HepG2 (cell line): ENCODE data around the gene CHCHD6. TPM values are rescaled to one million over a fixed set of nuclear protein-coding genes. Genes with fewer than 3 reads are reported as not detected.

ENCODE experiments used
- ATAC-seq: fragments of 200-7000 bp; cut with Tn5 transposase; 3 replicates; pipeline ENCODE4 v1.9.1; 2020; ENCODE audit warnings: mild to moderate bottlenecking, moderate library complexity
- BruUV-seq: library from RNA; stranded (reverse); fragments of 400-500 nt; replicated peaks from 2 replicates; lab custom pipeline; 2021; lab: Mats Ljungman, UMichigan
- CTCF ChIA-PET: fragments of 300-600 bp; formaldehyde crosslinking; extraction: SDS; loops from one replicate; lab custom pipeline; 2021; ENCODE audit warnings: low total read pairs, inconsistent platforms, low intra/inter-chr PET ratio; lab: Yijun Ruan, JAX
- POLR2A ChIA-PET: fragments of 350-600 bp; sonication (Branson Sonifier 250); formaldehyde crosslinking; loops from one replicate; lab custom pipeline; 2020; ENCODE audit warnings: antibody characterized with exemption, inconsistent platforms; lab: Yijun Ruan, JAX
- DNase-seq: peaks from one replicate; pipeline ENCODE4 v3.0.0-alpha.2; 2015; ENCODE audit warnings: low spot score
- FAIRE-seq: peaks from 3 replicates; lab custom pipeline; 2011; peaks lifted over from hg19 to GRCh38; lab: Jason Lieb, UNC
- H2AFZ ChIP-seq: one replicate; pipeline ENCODE4 v1.6.1; 2011; ENCODE audit warnings: low read length, inconsistent platforms
- H3K27ac ChIP-seq: fragments of 300-600 bp; 3 replicates; pipeline ENCODE4 v1.8.0; 2011; ENCODE audit warnings: mixed run types, mild to moderate bottlenecking, mixed read lengths, low read length, inconsistent platforms; ENCODE audit not compliant: insufficient read depth; ENCODE audit errors: extremely low read length
- H3K27me3 ChIP-seq, 2 experiments: fragments of 200-600 bp in 1 of 2; 2 replicates in 1 of 2; 3 replicates in 1 of 2; pipeline versions ENCODE4 v1.6.0 to v1.8.0; 2011; ENCODE audit warnings: low read length in 2 of 2, mild to moderate bottlenecking in 2 of 2, moderate library complexity in 2 of 2, inconsistent platforms in 1 of 2; ENCODE audit not compliant: insufficient read depth in 2 of 2, control insufficient read depth in 1 of 2
- H3K36me3 ChIP-seq, 2 experiments: fragments of 200-600 bp in 1 of 2; replicated peaks in 1 of 2; 2 replicates in 1 of 2; 3 replicates in 1 of 2; pipeline versions ENCODE4 v1.5.1 to v1.8.0; 2011; ENCODE audit warnings: low read length in 2 of 2, inconsistent platforms in 1 of 2; ENCODE audit not compliant: insufficient read depth in 2 of 2, control insufficient read depth in 1 of 2
- H3K4me1 ChIP-seq: 2 replicates; pipeline ENCODE4 v1.5.1; 2012; ENCODE audit warnings: low read length, inconsistent platforms; ENCODE audit not compliant: insufficient read depth
- H3K4me2 ChIP-seq: 2 replicates; pipeline ENCODE4 v1.6.0; 2011; ENCODE audit warnings: low read depth, low read length, inconsistent platforms
- H3K4me3 ChIP-seq, 3 experiments: fragments of 200-600 bp in 1 of 3; sonication (generic), shearing (Covaris generic) in 1 of 3; replicated peaks in 1 of 3; 2 replicates each; pipeline ENCODE4 v1.5.1; 2011 to 2016; ENCODE audit warnings: low read length in 3 of 3, inconsistent platforms in 2 of 3, low read depth in 2 of 3, mild to moderate bottlenecking in 2 of 3, control low read depth in 1 of 3, mixed read lengths in 1 of 3; ENCODE audit not compliant: insufficient read depth in 1 of 3
- H3K79me2 ChIP-seq: one replicate; pipeline ENCODE4 v1.6.1; 2011; ENCODE audit warnings: low read length, inconsistent platforms; ENCODE audit not compliant: insufficient read depth
- H3K9ac ChIP-seq: 2 replicates; pipeline ENCODE4 v1.6.0; 2011; ENCODE audit warnings: mild to moderate bottlenecking, low read depth, low read length, inconsistent platforms; ENCODE audit not compliant: insufficient read depth
- H3K9me3 ChIP-seq: 2 replicates; pipeline ENCODE4 v1.5.1; 2012; ENCODE audit warnings: mild to moderate bottlenecking, low read length
- H4K20me1 ChIP-seq: 2 replicates; pipeline ENCODE4 v1.6.0; 2011; ENCODE audit warnings: inconsistent platforms, mild to moderate bottlenecking, low read length, moderate library complexity; ENCODE audit not compliant: insufficient read depth
- ARHGAP35 ChIP-seq: sonication (generic); formaldehyde crosslinking; IDR thresholded peaks from 2 replicates; pipeline ENCODE4 v1.9.0; 2022; ENCODE audit warnings: mild to moderate bottlenecking, inconsistent platforms, moderate library complexity, missing genetic modification reagents, borderline replicate concordance
- EEA1 ChIP-seq: sonication (generic); formaldehyde crosslinking; IDR thresholded peaks from 2 replicates; pipeline ENCODE4 v1.5.1; 2020; ENCODE audit warnings: mild to moderate bottlenecking, missing genetic modification reagents, borderline replicate concordance
- ETV5 ChIP-seq: IDR thresholded peaks from 2 replicates; pipeline ENCODE4 v1.6.1; 2018; ENCODE audit warnings: missing biosample characterization, missing genetic modification reagents, inconsistent platforms, borderline replicate concordance
- MXI1 ChIP-seq: IDR thresholded peaks from 3 replicates; pipeline ENCODE4 v1.6.1; 2012; ENCODE audit warnings: low read depth, low read length, inconsistent platforms, borderline replicate concordance
- NR2F2 ChIP-seq: IDR thresholded peaks from 2 replicates; pipeline ENCODE4 v1.6.1; 2012; ENCODE audit warnings: low read depth, inconsistent platforms, borderline replicate concordance
- NR3C1 ChIP-seq: sonication (generic); formaldehyde crosslinking; IDR thresholded peaks from 2 replicates; pipeline ENCODE4 v1.4.0; 2020; ENCODE audit warnings: missing genetic modification reagents
- PCBP1 ChIP-seq: fragments of 200-400 bp; formaldehyde crosslinking; IDR thresholded peaks from 2 replicates; pipeline ENCODE4 v1.6.1; 2017; ENCODE audit warnings: mild to moderate bottlenecking, low read depth, low read length, borderline replicate concordance
- RBM39 ChIP-seq: fragments of 200-400 bp; formaldehyde crosslinking; IDR thresholded peaks from one replicate; pipeline ENCODE4 v1.6.1; 2018; ENCODE audit warnings: antibody characterized with exemption, mild to moderate bottlenecking, low read depth, low read length; ENCODE audit not compliant: poor library complexity, severe bottlenecking
- YY1 ChIP-seq: IDR thresholded peaks from 2 replicates; pipeline ENCODE4 v1.6.1; 2011; ENCODE audit warnings: low read length, low read depth, moderate library complexity, mild to moderate bottlenecking; ENCODE audit not compliant: insufficient read depth, insufficient replicate concordance
- ZNF709 ChIP-seq: sonication (generic); formaldehyde crosslinking; IDR thresholded peaks from 2 replicates; pipeline ENCODE4 v1.5.0; 2020; ENCODE audit warnings: mild to moderate bottlenecking, missing genetic modification reagents
- ZNF780A ChIP-seq: sonication (generic); formaldehyde crosslinking; IDR thresholded peaks from 2 replicates; pipeline ENCODE4 v1.8.0; 2022; ENCODE audit warnings: mild to moderate bottlenecking, missing genetic modification reagents, moderate library complexity
- ZZZ3 ChIP-seq: sonication (generic); formaldehyde crosslinking; IDR thresholded peaks from 2 replicates; pipeline ENCODE4 v1.4.0; 2020; ENCODE audit warnings: missing genetic modification reagents, mild to moderate bottlenecking, borderline replicate concordance
- WGBS: methylation state at CpG from one replicate; pipeline ENCODE4 v1.1.6; 2017; ENCODE audit warnings: low lambda C conversion rate; 5-methylcytosine and 5-hydroxymethylcytosine counted together
- in situ Hi-C: cut with HindIII; loops from 2 replicates; pipeline ENCODE4 v1.10.0; 2017; ENCODE audit warnings: low pct_unique_long_range_greater_than_20kb; ENCODE audit not compliant: extremely low pct_ligation_motif_present
- intact Hi-C: fragments of 100-400 bp; cut with micrococcal nuclease; formaldehyde crosslinking; loops from one replicate; pipeline ENCODE4 v1.10.0; 2022; ENCODE audit not compliant: unreplicated experiment
- polyA plus RNA-seq, 8 experiments: library from polyadenylated mRNA; depleted of rRNA in 3 of 8; stranded (reverse) in 7 of 8; unstranded in 1 of 8; fragments of >200 nt; fragmentation: Illumina TruSeq in 4 of 8; extraction: Trizol in 4 of 8; gene quantifications; 2 replicates each; pipeline versions ENCODE4 v1.2.1 to v1.2.3, GENCODE V29; 2011 to 2016; ENCODE audit warnings: low read depth in 4 of 8, missing spikeins in 1 of 8, mixed read lengths in 1 of 8; ENCODE audit not compliant: insufficient read depth in 1 of 8
- total RNA-seq, 5 experiments: library from RNA; depleted of rRNA; stranded (reverse); fragments of >200 nt; fragmentation: Illumina TruSeq; extraction: Trizol; gene quantifications; 2 replicates each; pipeline ENCODE4 v1.2.3, GENCODE V29; 2016; ENCODE audit warnings: low read depth in 1 of 5
- TF ChIP-seq, protein P1 (sequence below): sonication (generic); formaldehyde crosslinking; IDR thresholded peaks from 2 replicates; pipeline ENCODE4 v1.4.0; 2020; ENCODE audit warnings: missing genetic modification reagents
- TF ChIP-seq, protein P2 (sequence below): sonication (generic); formaldehyde crosslinking; IDR thresholded peaks from 2 replicates; pipeline ENCODE4 v1.5.0; 2020; ENCODE audit warnings: mild to moderate bottlenecking, missing genetic modification reagents
- TF ChIP-seq, protein P3 (sequence below): sonication (generic); formaldehyde crosslinking; IDR thresholded peaks from 2 replicates; pipeline ENCODE4 v1.5.1; 2020; ENCODE audit warnings: mild to moderate bottlenecking, missing genetic modification reagents
- TF ChIP-seq, protein P4 (sequence below): sonication (generic); formaldehyde crosslinking; IDR thresholded peaks from 2 replicates; pipeline ENCODE4 v1.5.0; 2020; ENCODE audit warnings: missing genetic modification reagents

Gene CHCHD6
- total and polyA plus RNA-seq, 2 of the 13 experiments (the other 11 are each of a cell fraction or from before 2014, with no cell fraction given): 20.3 to 20.8 TPM

DNA sequence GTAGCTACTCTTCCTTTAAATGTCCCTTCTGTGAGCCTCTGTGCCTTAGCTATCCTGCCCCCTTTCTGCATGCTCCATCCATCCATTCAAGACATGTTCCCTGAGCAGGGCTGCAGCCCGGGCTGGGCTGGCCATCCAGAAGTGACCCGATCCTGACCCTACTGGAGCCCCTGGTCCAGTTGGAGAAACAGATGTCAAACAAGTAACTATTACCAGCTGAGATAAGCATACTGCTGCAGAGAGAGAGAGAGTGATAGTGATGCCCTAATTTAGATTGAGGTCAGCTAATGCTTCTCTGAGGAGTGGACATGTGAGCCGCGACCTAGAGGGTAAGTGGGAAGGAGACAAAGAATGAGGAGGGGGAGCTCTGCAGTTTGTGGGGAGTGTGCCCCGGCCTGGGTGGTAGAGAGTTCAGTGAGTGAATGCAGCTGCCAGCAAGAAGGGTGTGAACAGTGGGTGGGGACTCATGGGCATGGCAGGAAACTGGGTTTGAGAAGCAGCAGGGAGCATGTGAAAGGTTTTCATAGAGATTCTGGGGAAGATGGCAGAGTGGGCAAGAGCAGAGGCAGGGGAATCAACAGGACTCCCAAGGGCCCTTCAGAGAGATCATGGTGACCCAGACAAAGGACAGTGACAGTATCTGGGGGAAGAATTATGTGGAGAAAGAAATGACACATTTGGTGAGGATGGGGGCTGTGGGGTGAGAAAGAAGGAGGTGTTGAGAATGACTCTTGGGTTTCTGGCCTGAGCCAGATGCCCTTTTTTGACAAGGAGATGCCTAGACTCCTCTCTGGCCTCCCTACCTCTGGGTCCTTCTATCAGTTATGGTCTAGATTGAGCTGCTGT, 44.9 kb downstream of the CHCHD6 start:
- in situ Hi-C loops (no loop called here), intact Hi-C loops (no loop called here)
- Histone ChIP-seq H3K79me2 (no peaks in the 10 kb centered on the region), H3K4me3 (no peak overlapping the region), H4K20me1 (peaks cover 3% of the 10 kb centered on the region; the same call in 1 of the 2 replicates), H3K27me3 (no peaks in the 10 kb centered on the region; a peak in 1 of 5 replicates), H3K4me1 (peaks cover 35% of the 10 kb centered on the region), H3K9ac (no peak overlapping the region), H3K27ac (no peak overlapping the region), H3K36me3 (peaks cover 0 to 2% of the 10 kb centered on the region in 2 experiments; a peak in 1 of 5 replicates), H3K9me3 (no peaks in the 10 kb centered on the region), H3K4me2 (no peak overlapping the region), H2AFZ (no peak overlapping the region)
- ChIA-PET CTCF (no interaction called here), POLR2A (no interaction called here)
- no peak for FAIRE-seq
- ATAC-seq: no peak
- no peak for DNase-seq
- WGBS: 97% methylated on average over 5 of the region's 5 CpGs
- no TSS peak for BruUV-seq
- TF ChIP-seq, protein P1, sequence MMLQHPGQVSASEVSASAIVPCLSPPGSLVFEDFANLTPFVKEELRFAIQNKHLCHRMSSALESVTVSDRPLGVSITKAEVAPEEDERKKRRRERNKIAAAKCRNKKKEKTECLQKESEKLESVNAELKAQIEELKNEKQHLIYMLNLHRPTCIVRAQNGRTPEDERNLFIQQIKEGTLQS (CRISPR knock-in tag): no peak
- TF ChIP-seq YY1 (no peak), EEA1 (CRISPR knock-in tag) (no peak), ZNF709 (CRISPR knock-in tag) (no peak), ZNF780A (CRISPR knock-in tag) (no peak), MXI1 (no peak), ZZZ3 (CRISPR knock-in tag) (no peak), PCBP1 (no peak), RBM39 (no peak), ETV5 (CRISPR knock-in tag) (no peak), ARHGAP35 (CRISPR knock-in tag) (no peak), NR3C1 (CRISPR knock-in tag) (no peak), NR2F2 (no peak)
- TF ChIP-seq, protein P2, sequence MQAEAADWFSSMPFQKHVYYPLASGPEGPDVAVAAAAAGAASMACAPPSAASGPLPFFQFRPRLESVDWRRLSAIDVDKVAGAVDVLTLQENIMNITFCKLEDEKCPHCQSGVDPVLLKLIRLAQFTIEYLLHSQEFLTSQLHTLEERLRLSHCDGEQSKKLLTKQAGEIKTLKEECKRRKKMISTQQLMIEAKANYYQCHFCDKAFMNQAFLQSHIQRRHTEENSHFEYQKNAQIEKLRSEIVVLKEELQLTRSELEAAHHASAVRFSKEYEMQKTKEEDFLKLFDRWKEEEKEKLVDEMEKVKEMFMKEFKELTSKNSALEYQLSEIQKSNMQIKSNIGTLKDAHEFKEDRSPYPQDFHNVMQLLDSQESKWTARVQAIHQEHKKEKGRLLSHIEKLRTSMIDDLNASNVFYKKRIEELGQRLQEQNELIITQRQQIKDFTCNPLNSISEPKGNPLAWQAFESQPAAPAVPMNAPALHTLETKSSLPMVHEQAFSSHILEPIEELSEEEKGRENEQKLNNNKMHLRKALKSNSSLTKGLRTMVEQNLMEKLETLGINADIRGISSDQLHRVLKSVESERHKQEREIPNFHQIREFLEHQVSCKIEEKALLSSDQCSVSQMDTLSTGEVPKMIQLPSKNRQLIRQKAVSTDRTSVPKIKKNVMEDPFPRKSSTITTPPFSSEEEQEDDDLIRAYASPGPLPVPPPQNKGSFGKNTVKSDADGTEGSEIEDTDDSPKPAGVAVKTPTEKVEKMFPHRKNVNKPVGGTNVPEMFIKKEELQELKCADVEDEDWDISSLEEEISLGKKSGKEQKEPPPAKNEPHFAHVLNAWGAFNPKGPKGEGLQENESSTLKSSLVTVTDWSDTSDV: no peak
- TF ChIP-seq, protein P3, sequence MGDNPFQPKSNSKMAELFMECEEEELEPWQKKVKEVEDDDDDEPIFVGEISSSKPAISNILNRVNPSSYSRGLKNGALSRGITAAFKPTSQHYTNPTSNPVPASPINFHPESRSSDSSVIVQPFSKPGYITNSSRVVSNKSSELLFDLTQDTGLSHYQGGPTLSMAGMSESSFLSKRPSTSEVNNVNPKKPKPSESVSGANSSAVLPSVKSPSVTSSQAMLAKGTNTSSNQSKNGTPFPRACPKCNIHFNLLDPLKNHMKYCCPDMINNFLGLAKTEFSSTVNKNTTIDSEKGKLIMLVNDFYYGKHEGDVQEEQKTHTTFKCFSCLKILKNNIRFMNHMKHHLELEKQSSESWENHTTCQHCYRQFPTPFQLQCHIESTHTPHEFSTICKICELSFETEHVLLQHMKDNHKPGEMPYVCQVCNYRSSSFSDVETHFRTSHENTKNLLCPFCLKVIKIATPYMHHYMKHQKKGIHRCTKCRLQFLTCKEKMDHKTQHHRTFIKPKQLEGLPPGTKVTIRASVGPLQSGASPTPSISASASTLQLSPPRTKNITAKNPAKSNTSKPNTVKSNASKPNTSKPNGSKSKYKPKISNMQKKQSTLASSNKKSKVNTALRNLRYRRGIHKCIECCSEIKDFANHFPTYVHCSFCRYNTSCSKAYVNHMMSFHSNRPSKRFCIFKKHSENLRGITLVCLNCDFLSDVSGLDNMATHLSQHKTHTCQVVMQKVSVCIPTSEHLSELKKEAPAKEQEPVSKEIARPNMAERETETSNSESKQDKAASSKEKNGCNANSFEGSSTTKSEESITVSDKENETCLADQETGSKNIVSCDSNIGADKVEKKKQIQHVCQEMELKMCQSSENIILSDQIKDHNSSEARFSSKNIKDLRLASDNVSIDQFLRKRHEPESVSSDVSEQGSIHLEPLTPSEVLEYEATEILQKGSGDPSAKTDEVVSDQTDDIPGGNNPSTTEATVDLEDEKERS (CRISPR knock-in tag): no peak
- TF ChIP-seq, protein P4, sequence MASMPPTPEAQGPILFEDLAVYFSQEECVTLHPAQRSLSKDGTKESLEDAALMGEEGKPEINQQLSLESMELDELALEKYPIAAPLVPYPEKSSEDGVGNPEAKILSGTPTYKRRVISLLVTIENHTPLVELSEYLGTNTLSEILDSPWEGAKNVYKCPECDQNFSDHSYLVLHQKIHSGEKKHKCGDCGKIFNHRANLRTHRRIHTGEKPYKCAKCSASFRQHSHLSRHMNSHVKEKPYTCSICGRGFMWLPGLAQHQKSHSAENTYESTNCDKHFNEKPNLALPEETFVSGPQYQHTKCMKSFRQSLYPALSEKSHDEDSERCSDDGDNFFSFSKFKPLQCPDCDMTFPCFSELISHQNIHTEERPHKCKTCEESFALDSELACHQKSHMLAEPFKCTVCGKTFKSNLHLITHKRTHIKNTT (CRISPR knock-in tag): no peak
